SH-SY5Y (cell line): ENCODE measurements around the gene MRPL23.

ENCODE experiments used
- GATA2 ChIP-seq: IDR thresholded peaks from 2 replicates; pipeline ENCODE4 v1.6.1; 2011; ENCODE audit warnings: mild to moderate bottlenecking, low read depth, low read length
- GATA3 ChIP-seq: IDR thresholded peaks from 2 replicates; pipeline ENCODE4 v1.6.1; 2011; ENCODE audit warnings: low read depth, mild to moderate bottlenecking, low read length, moderate library complexity

- TF ChIP-seq GATA3 (no peak), GATA2 (no peak)
These were observed 42.8 kb downstream of the MRPL23 start for GRCh38 chr11:1989953-1990352.
